T-cell (primary cell): Measurements from ENCODE around the gene MLKL. TPM values are rescaled to one million over a fixed set of nuclear protein-coding genes. Genes with fewer than 3 reads are reported as not detected.
A peak's percentile ranks its signal among the peaks of the same experiment; 100 is the strongest.

Experiments
- ATAC-seq, 4 experiments: fragments of 200-7000 bp in 3 of 4; fragments of 150-1000 bp in 1 of 4; cut with Tn5 transposase; replicated peaks in 1 of 4; 1 replicate in 3 of 4; 2 replicates in 1 of 4; pipeline ENCODE4 v1.10.0; 2021; ENCODE audit warnings: moderate library complexity in 3 of 4, mild to moderate bottlenecking in 2 of 4, moderate number of reproducible peaks in 1 of 4
- CTCF ChIA-PET, 2 donors: fragments of 300-600 bp; sonication (Branson Sonifier 250); formaldehyde crosslinking; loops; one replicate each; lab custom pipeline; 2022; ENCODE audit warnings: antibody characterized with exemption in 2 of 2; lab: Charles Lee
- POLR2A ChIA-PET, 2 donors: fragments of 300-600 bp; sonication (Branson Sonifier 250); formaldehyde crosslinking; loops; one replicate each; lab custom pipeline; 2022; ENCODE audit warnings: antibody characterized with exemption in 2 of 2; lab: Charles Lee
- DNase-seq, 35 experiments: peaks; one replicate each; pipeline versions ENCODE4 v3.0.0 to v3.0.0-alpha.2; 2013 to 2023
- H3K27ac ChIP-seq: one replicate; pipeline ENCODE4 v1.5.1; 2013; ENCODE audit warnings: low read length
- H3K27me3 ChIP-seq, 2 experiments: replicated peaks in 1 of 2; 1 replicate in 1 of 2; 2 replicates in 1 of 2; pipeline versions ENCODE4 v1.6.1 to v1.7.0; 2013; ENCODE audit warnings: low read length in 1 of 2, mixed read lengths in 1 of 2; ENCODE audit not compliant: control insufficient read depth in 2 of 2, insufficient read depth in 2 of 2; ENCODE audit errors: extremely low read depth in 1 of 2
- H3K36me3 ChIP-seq, 2 donors: 1 replicate in 1 of 2; 2 replicates in 1 of 2; pipeline versions ENCODE4 v1.6.1 to v1.7.0; 2013; ENCODE audit warnings: low read length in 1 of 2; ENCODE audit not compliant: control insufficient read depth in 2 of 2, insufficient read depth in 1 of 2; ENCODE audit errors: extremely low read depth in 1 of 2
- H3K4me1 ChIP-seq, 2 experiments: 1 replicate in 1 of 2; 2 replicates in 1 of 2; pipeline versions ENCODE4 v1.6.1 to v1.7.0; 2013; ENCODE audit warnings: low read length in 2 of 2, mixed read lengths in 1 of 2; ENCODE audit not compliant: insufficient read depth in 2 of 2, control insufficient read depth in 1 of 2; ENCODE audit errors: extremely low read depth in 1 of 2
- H3K4me3 ChIP-seq, 2 donors: 1 replicate in 1 of 2; 2 replicates in 1 of 2; pipeline versions ENCODE4 v1.5.1 to v1.7.0; 2013; ENCODE audit warnings: mild to moderate bottlenecking in 2 of 2, low read length in 1 of 2, moderate library complexity in 1 of 2; ENCODE audit not compliant: control insufficient read depth in 1 of 2; ENCODE audit errors: extremely low read depth in 1 of 2
- H3K9me3 ChIP-seq: 2 replicates; pipeline ENCODE4 v1.7.0; 2013
- H3K27ac Mint-ChIP-seq, 2 donors: one replicate each; pipeline ENCODE4 v1.8.0; 2020 to 2021; ENCODE audit warnings: mild to moderate bottlenecking in 2 of 2, mixed read lengths in 2 of 2
- H3K27me3 Mint-ChIP-seq, 2 donors: one replicate each; pipeline ENCODE4 v1.8.0; 2021 to 2022; ENCODE audit warnings: mixed read lengths in 2 of 2
- H3K36me3 Mint-ChIP-seq: one replicate; pipeline ENCODE4 v1.8.0; 2021; ENCODE audit warnings: mixed read lengths
- H3K4me1 Mint-ChIP-seq, 3 donors: one replicate each; pipeline ENCODE4 v1.8.0; 2020 to 2022; ENCODE audit warnings: mixed read lengths in 3 of 3, mild to moderate bottlenecking in 1 of 3
- H3K4me3 Mint-ChIP-seq, 3 donors: one replicate each; pipeline ENCODE4 v1.8.0; 2020 to 2022; ENCODE audit warnings: mild to moderate bottlenecking in 3 of 3, mixed read lengths in 3 of 3, moderate library complexity in 3 of 3
- H3K9me3 Mint-ChIP-seq, 3 donors: one replicate each; pipeline ENCODE4 v1.8.0; 2020 to 2022; ENCODE audit warnings: mixed read lengths in 3 of 3
- WGBS: methylation state at CpG from one replicate; pipeline ENCODE4 v1.1.5; 2013; ENCODE audit warnings: missing lambda C conversion rate; ENCODE audit not compliant: insufficient coverage; 5-methylcytosine and 5-hydroxymethylcytosine counted together
- total RNA-seq, 35 experiments: library from RNA in 6 of 35; stranded (reverse) in 6 of 35; fragments of 120-200 nt in 1 of 35; gene quantifications; one replicate each; pipeline versions ENCODE4 v1.2.1 to v1.2.4 and lab custom pipeline; 2013 to 2026

MLKL gene
- total RNA-seq, 5 donors from 2014 or later (not counting 1 experiment from before 2014, with no cell fraction given) = 27.4 to 40.7 (median 33.4) TPM

- WGBS = 84% methylated on average over 8 of the region's 10 CpGs
- Mint-ChIP-seq H3K27me3 (no peaks in the 10 kb centered on the region), H3K4me3 (no peak overlapping the region), H3K4me1 (peaks cover 3 to 7% (median 5%) of the 10 kb centered on the region in 3 donors), H3K27ac (no peak overlapping the region), H3K9me3 (no peaks in the 10 kb centered on the region), H3K36me3 (no peaks in the 10 kb centered on the region)
- Histone ChIP-seq H3K27me3 (no peaks in the 10 kb centered on the region), H3K9me3 (no peaks in the 10 kb centered on the region), H3K4me1 (no peaks in the 10 kb centered on the region), H3K4me3 (no peak overlapping the region), H3K27ac (no peak overlapping the region), H3K36me3 (no peaks in the 10 kb centered on the region)
- no peak for DNase-seq
- POLR2A ChIA-PET = interaction anchor here in 1 of 2 donors (0.7 kb wide), 1 partner anchor 377 kb away, joined by 5 read pairs; no protein-coding TSS in a partner anchor
- CTCF ChIA-PET = no interaction called here
- no peak for ATAC-seq
Observed at GRCh38 chr16:74713876-74714275, 13.2 kb upstream of the MLKL start.

GRCh38 chr16:74713325-74713724 is 12.7 kb upstream of the MLKL start:
- H3K36me3 Mint-ChIP-seq = no peaks in the 10 kb centered on the region
- no peak for ATAC-seq
- H3K4me3 ChIP-seq = no peak overlapping the region
- no peaks in the 10 kb centered on the region for H3K9me3 Mint-ChIP-seq
- CTCF ChIA-PET = interaction anchor here in 1 of 2 donors (1.7 to 2.8 kb wide), 2 partner anchors 13 to 150 kb away, joined by 5 to 12 read pairs; partner anchors contain the start of gene MLKL
- POLR2A ChIA-PET = interaction anchor here in 1 of 2 donors (0.7 kb wide), 1 partner anchor 24 kb away, joined by 5 read pairs; no protein-coding TSS in a partner anchor
- no peaks in the 10 kb centered on the region for H3K36me3 ChIP-seq
- no peak for DNase-seq
- H3K4me3 Mint-ChIP-seq = no peak overlapping the region
- no peaks in the 10 kb centered on the region for H3K27me3 Mint-ChIP-seq
- no peak overlapping the region for H3K27ac Mint-ChIP-seq
- H3K4me1 ChIP-seq = no peaks in the 10 kb centered on the region
- H3K4me1 Mint-ChIP-seq = peaks cover 3 to 7% (median 5%) of the 10 kb centered on the region in 3 donors
- H3K27me3 ChIP-seq = no peaks in the 10 kb centered on the region
- WGBS = 89% methylated on average over 9 of the region's 10 CpGs
- no peaks in the 10 kb centered on the region for H3K9me3 ChIP-seq
- H3K27ac ChIP-seq = no peak overlapping the region

GRCh38 chr16:74711938-74712337 is 11.3 kb upstream of the MLKL start:
- H3K9me3 Mint-ChIP-seq = no peaks in the 10 kb centered on the region
- 90% methylated on average over 11 of the region's 12 CpGs for WGBS
- Histone ChIP-seq H3K4me1 (no peaks in the 10 kb centered on the region), H3K4me3 (no peak overlapping the region), H3K27me3 (no peaks in the 10 kb centered on the region), H3K9me3 (no peaks in the 10 kb centered on the region), H3K36me3 (no peaks in the 10 kb centered on the region), H3K27ac (no peak overlapping the region)
- peaks cover 3 to 7% (median 5%) of the 10 kb centered on the region in 3 donors for H3K4me1 Mint-ChIP-seq
- H3K27me3 Mint-ChIP-seq = no peaks in the 10 kb centered on the region
- CTCF ChIA-PET = interaction anchor here in 1 of 2 donors (0.6 to 2.8 kb wide), 4 partner anchors 8 to 399 kb away, joined by 3 to 12 read pairs (median 4); partner anchors contain the start of gene MLKL
- POLR2A ChIA-PET = interaction anchor here in 1 of 2 donors (0.5 to 0.7 kb wide), 3 partner anchors 170 to 506 kb away, joined by 3 read pairs; no protein-coding TSS in a partner anchor
- no peak overlapping the region for H3K4me3 Mint-ChIP-seq
- ATAC-seq = no peak
- no peak for DNase-seq
- no peak overlapping the region for H3K27ac Mint-ChIP-seq
- H3K36me3 Mint-ChIP-seq = no peaks in the 10 kb centered on the region

GRCh38 chr16:74710401-74710800 is 9.7 kb upstream of the MLKL start:
- Mint-ChIP-seq H3K27me3 (no peaks in the 10 kb centered on the region), H3K9me3 (no peaks in the 10 kb centered on the region), H3K27ac (no peak overlapping the region), H3K36me3 (no peaks in the 10 kb centered on the region), H3K4me1 (peaks cover 3 to 7% (median 5%) of the 10 kb centered on the region in 3 donors), H3K4me3 (no peak overlapping the region)
- ATAC-seq (no peak), DNase-seq (no peak)
- no peaks in the 10 kb centered on the region for H3K36me3 ChIP-seq
- no peak overlapping the region for H3K27ac ChIP-seq
- H3K4me1 ChIP-seq = no peaks in the 10 kb centered on the region
- no peaks in the 10 kb centered on the region for H3K27me3 ChIP-seq
- no peak overlapping the region for H3K4me3 ChIP-seq
- WGBS = 100% methylated on average over 2 of the region's 8 CpGs
- no peaks in the 10 kb centered on the region for H3K9me3 ChIP-seq
- POLR2A ChIA-PET = no interaction called here
- CTCF ChIA-PET = interaction anchor here (0.5 to 1.6 kb wide), 11 partner anchors 9 to 153 kb away, joined by 3 to 9 read pairs (median 3); partner anchors contain the start of gene MLKL (in 1 of the 2)

- H3K36me3 ChIP-seq = no peaks in the 10 kb centered on the region
- ChIA-PET CTCF (interaction anchor here (0.7 to 1.4 kb wide), 8 partner anchors 8 to 153 kb away, joined by 3 to 9 read pairs (median 4); partner anchors contain the start of gene MLKL (in 1 of the 2)), POLR2A (no interaction called here)
- no peaks in the 10 kb centered on the region for H3K36me3 Mint-ChIP-seq
- 0% methylated on average over 4 of the region's 6 CpGs for WGBS
- H3K9me3 Mint-ChIP-seq = no peaks in the 10 kb centered on the region
- H3K27me3 ChIP-seq = no peaks in the 10 kb centered on the region
- no peaks in the 10 kb centered on the region for H3K9me3 ChIP-seq
- H3K4me1 ChIP-seq = no peaks in the 10 kb centered on the region
- peak; percentile 50 to 90 (median 74) for DNase-seq
- H3K27me3 Mint-ChIP-seq = no peaks in the 10 kb centered on the region
- no peak overlapping the region for H3K4me3 ChIP-seq
- H3K27ac ChIP-seq = no peak overlapping the region
- H3K4me1 Mint-ChIP-seq = peaks cover 5 to 7% (median 6%) of the 10 kb centered on the region in 3 donors
- peak; percentile 96 to 99 (median 96) for ATAC-seq
- H3K4me3 Mint-ChIP-seq = no peak overlapping the region
- peak overlapping the region in 1 of 2 donors; percentile 35 for H3K27ac Mint-ChIP-seq
Observed at GRCh38 chr16:74709441-74709877, 8.8 kb upstream of the MLKL start.

GRCh38 chr16:74700116-74700437 is 585 bp downstream of the MLKL start:
- H3K4me3 ChIP-seq = peak overlapping the region; percentile 91 to 94
- H3K4me1 ChIP-seq = peaks cover 15 to 35% of the 10 kb centered on the region in 2 experiments
- Mint-ChIP-seq H3K27me3 (no peaks in the 10 kb centered on the region), H3K4me3 (peak overlapping the region; percentile 97 to 100 (median 99)), H3K9me3 (no peaks in the 10 kb centered on the region), H3K36me3 (peaks cover 14% of the 10 kb centered on the region), H3K4me1 (peaks cover 54 to 64% (median 63%) of the 10 kb centered on the region in 3 donors), H3K27ac (peak overlapping the region; percentile 97 to 99)
- peaks cover 0 to 5% of the 10 kb centered on the region in 2 donors for H3K36me3 ChIP-seq
- no peaks in the 10 kb centered on the region for H3K27me3 ChIP-seq
- ChIA-PET CTCF (interaction anchor here (1.2 to 1.6 kb wide), 4 partner anchors 10 to 375 kb away, joined by 3 to 5 read pairs (median 4); no protein-coding TSS in a partner anchor), POLR2A (interaction anchor here in 1 of 2 donors (1.0 kb wide), 1 partner anchor 33 kb away, joined by 4 read pairs; the partner anchor contains the start of gene RFWD3)
- ATAC-seq = peak; percentile 24 to 42 (median 30)
- peak overlapping the region; percentile 78 for H3K27ac ChIP-seq
- WGBS = under 1% methylated on average over 16 of the region's 16 CpGs
- no peaks in the 10 kb centered on the region for H3K9me3 ChIP-seq
- DNase-seq = peak in 21 of 35 experiments; percentile 3 to 46 (median 16)
